ENCODE data around the gene TEX2.

- TF ChIP-seq, protein P1, sequence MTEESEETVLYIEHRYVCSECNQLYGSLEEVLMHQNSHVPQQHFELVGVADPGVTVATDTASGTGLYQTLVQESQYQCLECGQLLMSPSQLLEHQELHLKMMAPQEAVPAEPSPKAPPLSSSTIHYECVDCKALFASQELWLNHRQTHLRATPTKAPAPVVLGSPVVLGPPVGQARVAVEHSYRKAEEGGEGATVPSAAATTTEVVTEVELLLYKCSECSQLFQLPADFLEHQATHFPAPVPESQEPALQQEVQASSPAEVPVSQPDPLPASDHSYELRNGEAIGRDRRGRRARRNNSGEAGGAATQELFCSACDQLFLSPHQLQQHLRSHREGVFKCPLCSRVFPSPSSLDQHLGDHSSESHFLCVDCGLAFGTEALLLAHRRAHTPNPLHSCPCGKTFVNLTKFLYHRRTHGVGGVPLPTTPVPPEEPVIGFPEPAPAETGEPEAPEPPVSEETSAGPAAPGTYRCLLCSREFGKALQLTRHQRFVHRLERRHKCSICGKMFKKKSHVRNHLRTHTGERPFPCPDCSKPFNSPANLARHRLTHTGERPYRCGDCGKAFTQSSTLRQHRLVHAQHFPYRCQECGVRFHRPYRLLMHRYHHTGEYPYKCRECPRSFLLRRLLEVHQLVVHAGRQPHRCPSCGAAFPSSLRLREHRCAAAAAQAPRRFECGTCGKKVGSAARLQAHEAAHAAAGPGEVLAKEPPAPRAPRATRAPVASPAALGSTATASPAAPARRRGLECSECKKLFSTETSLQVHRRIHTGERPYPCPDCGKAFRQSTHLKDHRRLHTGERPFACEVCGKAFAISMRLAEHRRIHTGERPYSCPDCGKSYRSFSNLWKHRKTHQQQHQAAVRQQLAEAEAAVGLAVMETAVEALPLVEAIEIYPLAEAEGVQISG (CRISPR knock-in tag; IDR thresholded peaks at IDR 0.05), result no peak
- TF ChIP-seq SNRNP70 (IDR thresholded peaks at IDR 0.05; ENCODE audit: low read depth, low read length), result no peak
- no peak for TF ChIP-seq POLR2AphosphoS5 (IDR thresholded peaks at IDR 0.05; ENCODE audit: low read depth, low read length)
- TF ChIP-seq BHLHE40 (IDR thresholded peaks at IDR 0.05; ENCODE audit: low read length), result no peak
- TF ChIP-seq REPIN1 (CRISPR knock-in tag; IDR thresholded peaks at IDR 0.05; ENCODE audit: borderline replicate concordance, low read depth), result no peak
- TF ChIP-seq ZNF431 (CRISPR knock-in tag; IDR thresholded peaks at IDR 0.05; ENCODE audit: borderline replicate concordance, low read depth), result no peak
- TF ChIP-seq, protein P2, sequence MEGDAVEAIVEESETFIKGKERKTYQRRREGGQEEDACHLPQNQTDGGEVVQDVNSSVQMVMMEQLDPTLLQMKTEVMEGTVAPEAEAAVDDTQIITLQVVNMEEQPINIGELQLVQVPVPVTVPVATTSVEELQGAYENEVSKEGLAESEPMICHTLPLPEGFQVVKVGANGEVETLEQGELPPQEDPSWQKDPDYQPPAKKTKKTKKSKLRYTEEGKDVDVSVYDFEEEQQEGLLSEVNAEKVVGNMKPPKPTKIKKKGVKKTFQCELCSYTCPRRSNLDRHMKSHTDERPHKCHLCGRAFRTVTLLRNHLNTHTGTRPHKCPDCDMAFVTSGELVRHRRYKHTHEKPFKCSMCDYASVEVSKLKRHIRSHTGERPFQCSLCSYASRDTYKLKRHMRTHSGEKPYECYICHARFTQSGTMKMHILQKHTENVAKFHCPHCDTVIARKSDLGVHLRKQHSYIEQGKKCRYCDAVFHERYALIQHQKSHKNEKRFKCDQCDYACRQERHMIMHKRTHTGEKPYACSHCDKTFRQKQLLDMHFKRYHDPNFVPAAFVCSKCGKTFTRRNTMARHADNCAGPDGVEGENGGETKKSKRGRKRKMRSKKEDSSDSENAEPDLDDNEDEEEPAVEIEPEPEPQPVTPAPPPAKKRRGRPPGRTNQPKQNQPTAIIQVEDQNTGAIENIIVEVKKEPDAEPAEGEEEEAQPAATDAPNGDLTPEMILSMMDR (CRISPR knock-in tag; IDR thresholded peaks at IDR 0.05), result no peak
- TF ChIP-seq GABPA (IDR thresholded peaks at IDR 0.05; ENCODE audit: low read depth, low read length), result no peak
- no peak for TF ChIP-seq GABPA (CRISPR knock-in tag; IDR thresholded peaks at IDR 0.05; ENCODE audit: low read depth)
- TF ChIP-seq BRCA1 (CRISPR knock-in tag; IDR thresholded peaks at IDR 0.05), result no peak
- no peak for TF ChIP-seq ZNF629 (CRISPR knock-in tag; conservative IDR thresholded peaks at IDR 0.05)
Measured at GRCh38 chr17:64162554-64162953, 100.5 kb downstream of the TEX2 start.

All from HepG2 (cell line).